Prostate gland (tissue), 2 donors: Measurements from ENCODE around the gene SAMD4A. TPM values are rescaled to one million over a fixed set of nuclear protein-coding genes. Genes with fewer than 3 reads are reported as not detected.

Source experiments
- DNase-seq: peaks from one replicate; pipeline ENCODE4 v3.0.0-alpha.2; 2019; ENCODE audit warnings: low spot score
- H3K27ac ChIP-seq, 2 donors: fragments of 200-600 bp; sonication (generic); 2 replicates each; pipeline ENCODE4 v1.5.1; 2017 to 2019
- H3K27me3 ChIP-seq: fragments of 200-600 bp; sonication (generic); replicated peaks from 2 replicates; pipeline ENCODE4 v1.5.1; 2019; ENCODE audit not compliant: insufficient read depth
- H3K36me3 ChIP-seq, 2 donors: fragments of 200-600 bp; sonication (generic); 1 replicate in 1 of 2; 2 replicates in 1 of 2; pipeline versions ENCODE4 v1.5.1 to v1.8.1; 2017 to 2019
- H3K4me1 ChIP-seq: fragments of 200-600 bp; sonication (generic); replicated peaks from 2 replicates; pipeline ENCODE4 v1.5.1; 2019
- H3K4me3 ChIP-seq, 2 donors: fragments of 200-600 bp; sonication (generic); 2 replicates each; pipeline ENCODE4 v1.5.1; 2017 to 2019
- H3K9me3 ChIP-seq: fragments of 200-600 bp; sonication (generic); 2 replicates; pipeline ENCODE4 v1.5.1; 2017
- CTCF ChIP-seq, 4 experiments: fragments of 200-600 bp in 2 of 4; fragments of 450-650 bp in 2 of 4; sonication (generic) in 2 of 4; IDR thresholded peaks; 1 replicate in 3 of 4; 2 replicates in 1 of 4; pipeline ENCODE4 v1.5.1; 2016 to 2019; ENCODE audit warnings: antibody characterized with exemption in 4 of 4, mild to moderate bottlenecking in 2 of 4, moderate library complexity in 2 of 4
- POLR2A ChIP-seq: fragments of 450-650 bp; IDR thresholded peaks from one replicate; pipeline ENCODE4 v1.6.1; 2016; ENCODE audit warnings: antibody characterized with exemption, mild to moderate bottlenecking
- POLR2AphosphoS5 ChIP-seq: sonication (generic); formaldehyde crosslinking; IDR thresholded peaks from one replicate; pipeline ENCODE4 v1.6.1; 2017; ENCODE audit warnings: antibody characterized with exemption
- WGBS: methylation state at CpG from one replicate; pipeline ENCODE4 v1.1.5; 2018; 5-methylcytosine and 5-hydroxymethylcytosine counted together
- intact Hi-C: fragments of 100-400 bp; cut with DNase I; formaldehyde crosslinking; loops from one replicate; pipeline ENCODE4 v1.14.2; 2022
- total RNA-seq, 2 donors: library from RNA; depleted of rRNA; stranded (reverse); fragments of >200 nt; gene quantifications; one replicate each; pipeline ENCODE4 v1.1.0, GENCODE V29; 2016

Gene SAMD4A
- total RNA-seq, 2 donors from 2014 or later = 18.1 to 38.5 TPM

GRCh38 chr14:54597795-54598443 lies 31.0 kb downstream of the SAMD4A start:
- no peaks in the 10 kb centered on the region for H3K9me3 ChIP-seq
- no peaks in the 10 kb centered on the region for H3K36me3 ChIP-seq
- H3K27ac ChIP-seq = no peak overlapping the region
- DNase-seq = no peak
- no peak overlapping the region for H3K4me3 ChIP-seq
- H3K27me3 ChIP-seq = no peaks in the 10 kb centered on the region
- WGBS = 86% methylated on average over 5 of the region's 5 CpGs
- intact Hi-C loops = no loop called here
- TF ChIP-seq POLR2AphosphoS5 (no peak), POLR2A (no peak), CTCF (IDR thresholded peaks at IDR 0.05) (no peak)
- H3K4me1 ChIP-seq = no peaks in the 10 kb centered on the region

- Histone ChIP-seq H3K9me3 (no peaks in the 10 kb centered on the region), H3K4me3 (no peak overlapping the region), H3K36me3 (no peaks in the 10 kb centered on the region), H3K27me3 (no peaks in the 10 kb centered on the region), H3K4me1 (no peaks in the 10 kb centered on the region), H3K27ac (no peak overlapping the region)
- intact Hi-C loops = no loop called here
- no peak for DNase-seq
- TF ChIP-seq POLR2A (no peak), CTCF (IDR thresholded peaks at IDR 0.05) (no peak), POLR2AphosphoS5 (no peak)
- 12% methylated on average over 1 of the region's 1 CpG for WGBS
Observed at GRCh38 chr14:54599966-54600716, 33.2 kb downstream of the SAMD4A start.

GRCh38 chr14:54600717-54601109 lies 33.8 kb downstream of the SAMD4A start:
- Histone ChIP-seq H3K36me3 (no peaks in the 10 kb centered on the region), H3K9me3 (no peaks in the 10 kb centered on the region), H3K4me3 (no peak overlapping the region), H3K27ac (no peak overlapping the region), H3K4me1 (no peaks in the 10 kb centered on the region), H3K27me3 (no peaks in the 10 kb centered on the region)
- no peak for DNase-seq
- WGBS = 94% methylated on average over 3 of the region's 3 CpGs
- TF ChIP-seq POLR2AphosphoS5 = no peak
- no peak for TF ChIP-seq POLR2A
- TF ChIP-seq CTCF (IDR thresholded peaks at IDR 0.05) = no peak
- intact Hi-C loops = no loop called here

GRCh38 chr14:54603362-54603761 lies 36.4 kb downstream of the SAMD4A start:
- no peaks in the 10 kb centered on the region for H3K9me3 ChIP-seq
- DNase-seq = no peak
- 83% methylated on average over 1 of the region's 1 CpG for WGBS
- no peaks in the 10 kb centered on the region for H3K36me3 ChIP-seq
- no peak overlapping the region for H3K27ac ChIP-seq
- H3K4me3 ChIP-seq = no peak overlapping the region
- intact Hi-C loops = no loop called here
- H3K4me1 ChIP-seq = no peaks in the 10 kb centered on the region
- no peaks in the 10 kb centered on the region for H3K27me3 ChIP-seq
- TF ChIP-seq POLR2A (no peak), CTCF (IDR thresholded peaks at IDR 0.05) (no peak), POLR2AphosphoS5 (no peak)

- no peak for TF ChIP-seq POLR2A
- TF ChIP-seq POLR2AphosphoS5 = no peak
- no peak for TF ChIP-seq CTCF (IDR thresholded peaks at IDR 0.05)
- Histone ChIP-seq H3K36me3 (no peaks in the 10 kb centered on the region), H3K4me3 (no peak overlapping the region), H3K27me3 (no peaks in the 10 kb centered on the region), H3K4me1 (no peaks in the 10 kb centered on the region), H3K9me3 (no peaks in the 10 kb centered on the region), H3K27ac (no peak overlapping the region)
- WGBS = 68% methylated on average over 10 of the region's 10 CpGs
- intact Hi-C loops = loop anchor here (5.0 kb wide), 1 partner anchor 34 kb away; no protein-coding TSS in a partner anchor
- no peak for DNase-seq
Observed at GRCh38 chr14:54606178-54606577, 39.2 kb downstream of the SAMD4A start.
